ACHN (cell line): Measurements from ENCODE around the gene CD276.
A peak's percentile ranks its signal among the peaks of the same experiment; 100 is the strongest.

Experiments used
- DNase-seq: peaks from one replicate; pipeline ENCODE4 v3.0.0-alpha.2; 2015
- in situ Hi-C: cut with HindIII; loops from 2 replicates; pipeline ENCODE4 v1.10.0; 2017; ENCODE audit warnings: low sequenced_read_pairs, low pct_ligation_motif_present, low pct_unique_long_range_greater_than_20kb

CD276 gene

GRCh38 chr15:73732930-73733329 is 48.7 kb downstream of the CD276 start:
- no peak for DNase-seq
- in situ Hi-C loops: no loop called here

DNA sequence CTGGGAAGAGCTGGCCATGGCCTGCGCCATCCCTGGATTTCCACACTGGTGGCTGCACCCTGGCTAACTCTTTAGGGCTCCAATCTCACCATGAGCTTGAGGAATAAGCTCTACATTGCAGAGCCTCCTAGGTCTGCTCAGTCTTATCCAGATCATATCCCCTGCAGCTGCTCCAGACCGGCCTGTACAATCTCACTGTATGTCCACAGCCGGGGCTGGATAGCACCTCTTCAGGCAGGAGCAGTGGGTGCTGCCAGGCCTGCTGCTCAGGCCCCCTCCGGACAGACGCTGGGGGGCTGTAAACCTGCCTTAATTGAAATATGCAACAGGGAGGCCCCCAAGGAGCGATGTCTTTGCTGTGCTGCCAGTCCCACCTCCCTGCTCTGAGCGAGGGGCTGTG is 53.4 kb downstream of the CD276 start:
- DNase-seq: no peak
- in situ Hi-C loops: no loop called here

DNA sequence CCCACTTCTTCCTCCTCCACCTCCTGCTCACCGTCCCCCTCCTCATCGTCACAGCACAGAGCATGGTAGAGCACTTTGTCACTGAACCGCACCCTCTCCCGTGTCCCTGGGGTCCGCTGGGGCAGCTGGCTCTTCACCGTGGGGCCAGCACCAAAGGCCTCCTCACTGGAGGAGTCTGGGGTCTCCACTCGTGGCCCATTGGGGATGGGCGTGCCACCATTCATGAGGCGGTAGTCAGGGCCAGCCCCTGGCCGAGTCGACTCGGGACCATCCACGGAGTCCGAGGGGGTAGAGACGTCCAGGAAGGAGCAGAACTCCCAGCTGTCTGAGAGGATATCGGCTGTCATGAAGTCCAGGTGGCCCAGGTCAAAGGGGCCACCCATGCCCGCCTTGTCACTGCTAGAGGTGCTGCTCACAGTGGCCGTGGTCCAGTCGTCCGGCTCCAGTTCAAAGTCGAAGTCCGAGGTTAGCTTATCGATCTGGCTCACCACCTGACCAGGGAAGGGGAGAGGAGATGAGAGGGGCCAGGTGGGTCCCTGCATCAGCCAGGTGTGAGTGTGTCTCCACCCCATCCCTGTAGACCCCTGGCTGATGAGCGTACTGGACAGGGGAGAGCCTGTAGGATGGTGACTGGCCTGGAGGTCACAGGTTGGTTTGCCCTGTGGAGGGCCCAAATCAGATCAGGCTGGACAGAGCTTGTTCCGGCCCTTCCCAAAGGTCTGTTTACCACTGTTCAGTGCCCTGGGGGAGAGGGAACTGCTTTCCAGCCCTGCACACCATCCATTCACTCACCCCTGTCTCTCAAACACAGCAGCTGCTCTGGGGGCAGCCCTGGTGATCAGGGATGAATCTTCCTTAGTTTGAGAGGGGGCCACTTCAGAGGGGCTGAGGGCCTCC is 56.2 kb downstream of the CD276 start:
- no peak for DNase-seq
- in situ Hi-C loops: no loop called here

- no peak for DNase-seq
- in situ Hi-C loops: no loop called here
These were observed 57.2 kb downstream of the CD276 start for GRCh38 chr15:73741321-73741836.

GRCh38 chr15:73744293-73744692 is 60.1 kb downstream of the CD276 start:
- DNase-seq: no peak

GRCh38 chr15:73745073-73745472 is 60.9 kb downstream of the CD276 start:
- in situ Hi-C loops: no loop called here
- DNase-seq: no peak

More at GRCh38 chr15:73744293-73744692, 60.1 kb downstream of the CD276 start:
- in situ Hi-C loops: no loop called here

DNA sequence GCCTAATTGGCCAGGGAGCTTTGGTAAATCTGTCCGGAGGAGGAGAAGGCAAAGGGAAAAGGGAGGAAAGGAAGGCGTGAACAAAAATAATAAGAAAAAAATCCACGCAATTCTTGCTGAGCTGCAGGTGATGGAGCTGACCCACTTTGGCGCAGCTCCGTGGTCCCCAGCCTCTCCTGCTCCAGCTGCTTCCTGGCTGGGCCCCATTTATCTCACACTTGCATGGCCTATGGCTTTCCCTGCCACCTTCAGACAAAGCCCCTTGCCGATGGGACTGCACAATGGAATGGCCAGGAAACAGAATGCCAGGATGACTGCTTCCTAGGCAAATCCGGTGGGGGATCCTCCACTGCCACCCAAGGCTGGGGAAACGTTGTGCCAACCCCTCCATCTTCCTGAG is 62.1 kb downstream of the CD276 start:
- in situ Hi-C loops: no loop called here
- DNase-seq: no peak

GRCh38 chr15:73746883-73747282 is 62.7 kb downstream of the CD276 start:
- in situ Hi-C loops: no loop called here
- peak; percentile 37 for DNase-seq

DNA sequence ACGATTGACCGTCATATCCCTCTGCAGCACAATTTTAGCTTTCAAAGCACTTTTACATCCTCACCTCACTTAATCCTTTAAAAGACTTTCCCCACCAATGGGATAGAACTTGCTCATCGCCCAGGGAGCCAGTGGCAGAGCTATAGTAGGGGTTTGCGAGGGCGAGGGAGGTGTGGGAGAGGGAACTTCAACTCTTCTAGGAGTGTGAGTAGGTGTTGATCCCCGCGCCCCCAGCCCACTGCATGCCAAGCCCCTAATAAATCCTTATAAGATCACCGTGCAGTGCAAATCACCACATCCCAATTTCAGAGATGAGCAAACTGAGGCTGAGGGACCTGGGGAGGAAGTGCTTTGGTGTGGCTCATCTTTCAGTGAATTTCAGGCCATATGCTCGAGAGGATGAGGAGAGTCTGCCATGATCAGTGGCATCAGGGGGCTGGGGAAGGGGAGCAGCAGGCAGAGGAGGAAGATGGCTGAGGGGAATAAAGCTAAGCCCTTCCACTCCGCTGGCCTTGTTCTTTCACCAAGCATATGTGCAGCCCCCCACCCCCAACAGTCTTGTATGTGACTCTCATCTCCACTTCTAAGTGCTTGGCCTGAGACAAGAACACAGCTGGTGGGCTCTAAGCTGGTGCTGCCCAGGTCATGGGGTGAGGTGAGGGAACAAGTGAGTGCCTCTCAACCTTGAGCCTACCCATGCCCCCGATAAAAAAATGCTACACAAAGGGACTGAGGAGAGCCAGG is 63.8 kb downstream of the CD276 start:
- no peak for DNase-seq
- in situ Hi-C loops: no loop called here

- no peak for DNase-seq
- in situ Hi-C loops: no loop called here
These were observed 64.5 kb downstream of the CD276 start for GRCh38 chr15:73748730-73749129.

GRCh38 chr15:73749533-73749932 is 65.3 kb downstream of the CD276 start:
- DNase-seq: no peak
- in situ Hi-C loops: no loop called here

DNA sequence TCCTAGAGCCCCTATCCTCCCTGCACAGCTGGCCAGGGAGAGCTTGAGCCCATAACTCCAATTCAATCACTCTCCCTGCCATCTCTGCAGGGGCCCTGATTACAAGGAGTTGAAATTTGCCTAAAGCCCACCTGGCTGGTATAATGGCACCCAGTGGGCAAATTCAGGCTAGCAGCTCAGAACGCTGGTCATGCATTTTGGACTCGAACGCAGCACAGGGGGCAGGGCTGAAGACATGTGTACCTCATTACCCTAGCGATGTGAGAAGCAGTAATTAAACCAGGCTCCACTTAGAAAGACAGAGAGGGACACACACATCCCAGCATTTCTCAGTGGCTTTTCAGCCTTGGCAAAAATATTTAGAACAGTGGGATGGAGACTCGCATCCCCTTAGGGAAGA is 65.8 kb downstream of the CD276 start:
- no peak for DNase-seq
- in situ Hi-C loops: no loop called here

DNA sequence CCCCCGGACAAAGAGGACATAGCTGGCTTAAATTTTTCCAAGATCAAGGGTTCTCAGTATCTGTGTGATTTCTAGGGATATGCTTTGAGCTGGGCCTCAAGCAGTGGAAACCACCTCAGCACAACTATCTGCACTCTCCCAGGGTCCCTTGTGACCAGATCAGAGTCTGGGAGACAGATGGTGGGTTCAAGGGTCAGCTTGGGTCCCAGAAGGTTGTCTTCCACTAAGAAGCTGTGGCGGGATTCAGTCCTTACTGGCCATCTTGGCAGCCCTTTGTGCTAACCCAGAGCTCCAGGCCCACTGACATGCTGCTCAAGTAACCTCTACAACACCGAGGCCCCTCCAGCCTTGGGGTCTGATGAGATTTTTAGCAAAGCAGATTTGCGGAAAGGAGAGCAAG is 66.3 kb downstream of the CD276 start:
- DNase-seq: no peak
- in situ Hi-C loops: no loop called here

DNA sequence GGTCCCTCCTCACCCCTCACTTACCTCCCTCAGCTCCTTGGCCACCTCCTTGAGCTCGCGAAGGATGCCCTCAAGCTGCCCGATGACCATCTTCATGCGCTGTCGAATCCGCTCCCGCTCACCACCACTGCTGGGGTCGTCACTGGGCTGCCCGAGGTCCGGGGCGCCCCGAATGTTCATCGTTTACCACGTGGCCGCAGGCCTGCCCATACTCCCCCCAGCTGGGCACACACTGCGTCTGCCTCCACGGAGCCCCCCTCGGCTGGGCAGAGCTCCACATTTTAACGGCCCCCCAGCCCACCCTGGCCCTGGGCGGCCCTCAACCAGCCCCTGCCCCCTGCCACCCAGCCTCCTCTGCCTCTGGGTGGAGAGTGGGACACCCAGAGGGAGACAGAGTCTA is 66.8 kb downstream of the CD276 start:
- in situ Hi-C loops: no loop called here

DNA sequence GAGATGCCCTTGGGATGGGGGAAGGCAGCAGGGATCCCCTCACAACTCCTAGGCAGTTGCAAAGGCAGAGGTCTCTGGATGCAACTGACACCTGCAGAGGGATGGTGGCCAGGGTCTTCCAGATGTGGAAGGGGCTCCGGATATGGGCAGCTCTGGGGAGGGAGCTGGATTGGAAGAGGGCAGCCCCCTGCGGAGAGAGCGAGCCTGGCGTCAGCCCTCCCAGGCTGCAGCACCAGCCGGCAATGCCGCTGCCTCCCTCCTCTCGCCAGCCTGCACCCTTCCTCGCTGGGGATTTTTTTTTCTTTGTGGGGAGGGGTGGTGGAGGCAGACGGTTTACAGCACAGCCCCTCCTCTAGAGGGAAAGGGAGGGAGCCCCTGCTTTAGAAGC is 67.3 kb downstream of the CD276 start:
- DNase-seq: no peak
- in situ Hi-C loops: no loop called here

More for the DNA sequence above, 66.8 kb downstream of the CD276 start:
- no peak for DNase-seq

- DNase-seq: no peak
These were observed 68.0 kb downstream of the CD276 start for GRCh38 chr15:73751899-73752805.

GRCh38 chr15:73752806-73753193 is 68.6 kb downstream of the CD276 start:
- in situ Hi-C loops: no loop called here
- no peak for DNase-seq

More at GRCh38 chr15:73751899-73752805, 68.0 kb downstream of the CD276 start:
- in situ Hi-C loops: no loop called here

GRCh38 chr15:73753250-73754130 is 69.3 kb downstream of the CD276 start, which contains the start of gene INSYN1:
INSYN1 (minus strand) TSS chr15:73753351; CDS start chr15:73751130, 2,221 bp downstream.
- in situ Hi-C loops: no loop called here
- peak; percentile 16 for DNase-seq
